ENCODE measurements around the gene SMAD6.

Gene SMAD6

GRCh38 chr15:66702035-66702786 lies at the start of gene SMAD6:
Gene SMAD6, plus strand, starts transcription at chr15:66702236. Its CDS starts 1,023 bp downstream, at chr15:66703259.
- DNase-seq (ENCODE audit: low read depth) = no peak
- no peak for TF ChIP-seq CTCF (IDR thresholded peaks at IDR 0.05; ENCODE audit: low read depth, low read length, missing control alignments)

GRCh38 chr15:66652806-66653205 lies 49.2 kb upstream of the SMAD6 start:
- no peak for TF ChIP-seq CTCF (IDR thresholded peaks at IDR 0.05; ENCODE audit: low read depth, low read length, missing control alignments)
- H3K4me3 ChIP-seq (ENCODE audit: low read depth, low read length) = no peak overlapping the region
- DNase-seq (ENCODE audit: low read depth) = no peak

More at GRCh38 chr15:66702035-66702786, at the start of gene SMAD6:
- H3K4me3 ChIP-seq (ENCODE audit: low read depth, low read length) = peak within 1 kb of the TSS; percentile 65

- TF ChIP-seq CTCF (IDR thresholded peaks at IDR 0.05; ENCODE audit: low read depth, low read length, missing control alignments) = no peak
- no peak for DNase-seq (ENCODE audit: low read depth)
- H3K4me3 ChIP-seq (ENCODE audit: low read depth, low read length) = no peak overlapping the region
Measured at GRCh38 chr15:66653398-66653797, 48.6 kb upstream of the SMAD6 start.

- no peak overlapping the region for H3K4me3 ChIP-seq (ENCODE audit: low read depth, low read length)
- no peak for TF ChIP-seq CTCF (IDR thresholded peaks at IDR 0.05; ENCODE audit: low read depth, low read length, missing control alignments)
- DNase-seq (ENCODE audit: low read depth) = no peak
Measured at GRCh38 chr15:66653852-66654251, 48.2 kb upstream of the SMAD6 start.

- H3K4me3 ChIP-seq (ENCODE audit: low read depth, low read length) = no peak overlapping the region
- DNase-seq (ENCODE audit: low read depth) = no peak
- TF ChIP-seq CTCF (IDR thresholded peaks at IDR 0.05; ENCODE audit: low read depth, low read length, missing control alignments) = no peak
Measured at GRCh38 chr15:66654361-66654738, 47.7 kb upstream of the SMAD6 start.

GRCh38 chr15:66654739-66655375 lies 47.2 kb upstream of the SMAD6 start:
- no peak for TF ChIP-seq CTCF (IDR thresholded peaks at IDR 0.05; ENCODE audit: low read depth, low read length, missing control alignments)
- DNase-seq (ENCODE audit: low read depth) = no peak
- no peak overlapping the region for H3K4me3 ChIP-seq (ENCODE audit: low read depth, low read length)
